Ovary (tissue), 9 donors: Measurements from ENCODE around the gene TRMT6. TPM values are rescaled to one million over a fixed set of nuclear protein-coding genes. Genes with fewer than 3 reads are reported as not detected.

ENCODE experiments used
- DNase-seq, 5 donors: peaks; one replicate each; pipeline ENCODE4 v3.0.0-alpha.2; 2019 to 2020
- H3K27ac ChIP-seq, 2 donors: fragments of 200-600 bp; one replicate each; pipeline versions ENCODE4 v1.5.1 to v1.8.0; 2019 to 2022
- H3K27me3 ChIP-seq: fragments of 200-600 bp; one replicate; pipeline ENCODE4 v1.8.0; 2022
- H3K36me3 ChIP-seq: fragments of 200-600 bp; sonication (generic); one replicate; pipeline ENCODE4 v1.5.1; 2019
- H3K4me1 ChIP-seq: one replicate; pipeline ENCODE4 v1.8.1; 2013; ENCODE audit warnings: mild to moderate bottlenecking, moderate library complexity; ENCODE audit not compliant: insufficient read depth
- H3K4me3 ChIP-seq: fragments of 200-600 bp; sonication (generic); one replicate; pipeline ENCODE4 v1.5.1; 2017
- H3K9me3 ChIP-seq, 2 donors: fragments of 200-600 bp in 1 of 2; sonication (generic) in 1 of 2; one replicate each; pipeline versions ENCODE4 v1.5.1 to v1.8.1; 2013 to 2019; ENCODE audit warnings: mild to moderate bottlenecking in 1 of 2, moderate library complexity in 1 of 2
- EP300 ChIP-seq: sonication (generic); formaldehyde crosslinking; IDR thresholded peaks from one replicate; pipeline ENCODE4 v1.6.1; 2017; ENCODE audit warnings: antibody characterized with exemption
- POLR2A ChIP-seq: fragments of 450-650 bp; IDR thresholded peaks from one replicate; pipeline ENCODE4 v1.6.1; 2017; ENCODE audit warnings: antibody characterized with exemption, mild to moderate bottlenecking, moderate library complexity
- WGBS, 3 donors: extraction: QIAGEN DNeasy Blood & Tissue Kit in 1 of 3; methylation state at CpG; one replicate each; pipeline versions ENCODE4 v1.1.5 to v1.1.7; 2013 to 2017; 5-methylcytosine and 5-hydroxymethylcytosine counted together
- intact Hi-C, 4 donors: fragments of 100-400 bp; cut with DNase I; formaldehyde crosslinking; loops; one replicate each; pipeline versions ENCODE4 v1.11.0 to v1.15.1; 2022 to 2023
- polyA plus RNA-seq, 2 donors: library from polyadenylated mRNA; stranded (reverse); fragments of 200-250 nt in 1 of 2; fragments of 350-450 nt in 1 of 2; fragmentation: Illumina TruSeq in 1 of 2; extraction: RNeasy Lipid Tissue Mini Kit (QIAGEN cat#74804) in 1 of 2; gene quantifications; one replicate each; pipeline ENCODE4 v1.2.3, GENCODE V29; 2013 to 2014
- total RNA-seq, 7 donors: library from RNA; depleted of rRNA in 2 of 7; stranded (reverse); fragments of >200 nt in 2 of 7; fragmentation: NEBNext Ultra II Directional in 3 of 7; extraction: Animal tissue kit (Norgen Biotek cat#: 25700) in 3 of 7; gene quantifications; one replicate each; pipeline versions ENCODE4 v1.1.0 to v1.2.4, GENCODE V29; 2016 to 2023
- TF ChIP-seq, protein P1 (sequence below), 3 donors: fragments of 450-650 bp in 2 of 3; fragments of 200-600 bp in 1 of 3; IDR thresholded peaks; one replicate each; pipeline versions ENCODE4 v1.5.1 to v1.8.0; 2016 to 2022; ENCODE audit warnings: antibody characterized with exemption in 3 of 3, mild to moderate bottlenecking in 1 of 3
- donor health status: DM: no; HTN: no; CAD: no; lungs with moderate emphysema.
- donor health status: DM: no; HTN: no; CAD: no.
- donor health status: Bipolar disorder and iron deficiency.
- donor health status: DM: yes; HTN: yes; CAD: no.
- donor health status: DM: no; HTN: no; CAD: no.
- donor health status: DM: yes; HTN: yes; CAD: no.

TRMT6 gene
- total and polyA plus RNA-seq, 9 donors = 5.8 to 19.3 (median 11.5) TPM

GRCh38 chr20:5927749-5928462 lies 22.4 kb downstream of the TRMT6 start:
- H3K27ac ChIP-seq = no peak overlapping the region
- intact Hi-C loops = no loop called here
- H3K9me3 ChIP-seq = no peaks in the 10 kb centered on the region
- 77 to 85% (median 79%) methylated on average over 11 of the region's 11 CpGs for WGBS, 3 donors
- no peak for TF ChIP-seq EP300
- TF ChIP-seq POLR2A = no peak
- TF ChIP-seq, protein P1, sequence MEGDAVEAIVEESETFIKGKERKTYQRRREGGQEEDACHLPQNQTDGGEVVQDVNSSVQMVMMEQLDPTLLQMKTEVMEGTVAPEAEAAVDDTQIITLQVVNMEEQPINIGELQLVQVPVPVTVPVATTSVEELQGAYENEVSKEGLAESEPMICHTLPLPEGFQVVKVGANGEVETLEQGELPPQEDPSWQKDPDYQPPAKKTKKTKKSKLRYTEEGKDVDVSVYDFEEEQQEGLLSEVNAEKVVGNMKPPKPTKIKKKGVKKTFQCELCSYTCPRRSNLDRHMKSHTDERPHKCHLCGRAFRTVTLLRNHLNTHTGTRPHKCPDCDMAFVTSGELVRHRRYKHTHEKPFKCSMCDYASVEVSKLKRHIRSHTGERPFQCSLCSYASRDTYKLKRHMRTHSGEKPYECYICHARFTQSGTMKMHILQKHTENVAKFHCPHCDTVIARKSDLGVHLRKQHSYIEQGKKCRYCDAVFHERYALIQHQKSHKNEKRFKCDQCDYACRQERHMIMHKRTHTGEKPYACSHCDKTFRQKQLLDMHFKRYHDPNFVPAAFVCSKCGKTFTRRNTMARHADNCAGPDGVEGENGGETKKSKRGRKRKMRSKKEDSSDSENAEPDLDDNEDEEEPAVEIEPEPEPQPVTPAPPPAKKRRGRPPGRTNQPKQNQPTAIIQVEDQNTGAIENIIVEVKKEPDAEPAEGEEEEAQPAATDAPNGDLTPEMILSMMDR (IDR thresholded peaks at IDR 0.05) = no peak
- DNase-seq = no peak
- H3K27me3 ChIP-seq = no peaks in the 10 kb centered on the region
- H3K4me1 ChIP-seq = no peaks in the 10 kb centered on the region
- no peaks in the 10 kb centered on the region for H3K36me3 ChIP-seq
- H3K4me3 ChIP-seq = no peak overlapping the region

- TF ChIP-seq EP300 = no peak
- no peak for TF ChIP-seq POLR2A
- TF ChIP-seq, protein P1 (IDR thresholded peaks at IDR 0.05) = no peak
- no peak for DNase-seq
- WGBS, 3 donors = 14 to 24% (median 22%) methylated on average over 3 of the region's 3 CpGs
- H3K27me3 ChIP-seq = no peaks in the 10 kb centered on the region
- no peak overlapping the region for H3K4me3 ChIP-seq
- no peaks in the 10 kb centered on the region for H3K4me1 ChIP-seq
- no peaks in the 10 kb centered on the region for H3K9me3 ChIP-seq
- H3K27ac ChIP-seq = no peak overlapping the region
- H3K36me3 ChIP-seq = no peaks in the 10 kb centered on the region
- intact Hi-C loops = no loop called here
These were observed 24.8 kb downstream of the TRMT6 start for GRCh38 chr20:5925551-5925950.

DNA sequence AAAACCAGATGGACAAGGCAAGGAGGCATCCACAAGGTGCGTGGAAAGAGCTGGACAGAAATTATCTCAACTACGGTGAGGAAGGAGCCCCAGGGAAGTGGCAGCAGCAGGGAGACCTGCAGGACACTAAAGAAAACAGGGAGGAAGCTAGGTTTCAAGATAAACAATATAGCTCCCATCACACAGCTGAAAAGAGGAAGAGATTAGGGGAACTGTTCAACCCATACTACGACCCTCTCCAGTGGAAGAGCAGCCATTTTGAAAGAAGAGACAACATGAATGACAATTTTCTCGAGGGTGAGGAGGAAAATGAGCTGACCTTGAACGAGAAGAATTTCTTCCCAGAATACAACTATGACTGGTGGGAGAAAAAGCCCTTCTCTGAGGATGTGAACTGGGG lies 26.8 kb downstream of the TRMT6 start:
- H3K36me3 ChIP-seq = no peaks in the 10 kb centered on the region
- H3K9me3 ChIP-seq = no peaks in the 10 kb centered on the region
- no peak for DNase-seq
- no peaks in the 10 kb centered on the region for H3K4me1 ChIP-seq
- H3K4me3 ChIP-seq = no peak overlapping the region
- TF ChIP-seq POLR2A (no peak), EP300 (no peak)
- TF ChIP-seq, protein P1 (IDR thresholded peaks at IDR 0.05) = no peak
- WGBS, 3 donors = 61 to 75% (median 65%) methylated on average over 5 of the region's 5 CpGs
- intact Hi-C loops = no loop called here
- no peak overlapping the region for H3K27ac ChIP-seq
- no peaks in the 10 kb centered on the region for H3K27me3 ChIP-seq

DNA sequence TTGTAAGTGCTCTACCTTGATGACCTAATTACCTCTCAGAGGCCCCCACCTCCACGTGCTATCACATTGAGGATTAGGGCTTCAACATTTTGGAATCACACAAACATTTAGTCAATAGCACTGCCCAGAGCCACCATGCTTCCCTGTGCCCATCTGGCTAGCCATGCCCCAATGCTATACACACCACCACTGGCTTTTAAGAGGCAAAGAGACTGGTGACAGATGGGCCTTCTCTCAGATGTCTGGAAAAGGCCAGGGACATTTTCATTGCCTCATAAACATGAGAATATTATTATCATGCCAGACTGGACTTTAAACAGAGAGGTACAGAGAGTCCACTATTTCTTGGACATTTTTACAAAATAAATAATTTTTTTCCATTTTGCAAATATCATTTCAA lies 29.8 kb downstream of the TRMT6 start:
- TF ChIP-seq EP300 (no peak), POLR2A (no peak)
- TF ChIP-seq, protein P1 (IDR thresholded peaks at IDR 0.05) = no peak
- no peak overlapping the region for H3K27ac ChIP-seq
- intact Hi-C loops = no loop called here
- H3K36me3 ChIP-seq = no peaks in the 10 kb centered on the region
- 30 to 46% (median 42%) methylated on average over 1 of the region's 1 CpG for WGBS, 3 donors
- H3K4me1 ChIP-seq = no peaks in the 10 kb centered on the region
- H3K9me3 ChIP-seq = no peaks in the 10 kb centered on the region
- no peak overlapping the region for H3K4me3 ChIP-seq
- DNase-seq = no peak
- no peaks in the 10 kb centered on the region for H3K27me3 ChIP-seq
